ENCODE results near the gene WSCD1.

Gene WSCD1

DNA sequence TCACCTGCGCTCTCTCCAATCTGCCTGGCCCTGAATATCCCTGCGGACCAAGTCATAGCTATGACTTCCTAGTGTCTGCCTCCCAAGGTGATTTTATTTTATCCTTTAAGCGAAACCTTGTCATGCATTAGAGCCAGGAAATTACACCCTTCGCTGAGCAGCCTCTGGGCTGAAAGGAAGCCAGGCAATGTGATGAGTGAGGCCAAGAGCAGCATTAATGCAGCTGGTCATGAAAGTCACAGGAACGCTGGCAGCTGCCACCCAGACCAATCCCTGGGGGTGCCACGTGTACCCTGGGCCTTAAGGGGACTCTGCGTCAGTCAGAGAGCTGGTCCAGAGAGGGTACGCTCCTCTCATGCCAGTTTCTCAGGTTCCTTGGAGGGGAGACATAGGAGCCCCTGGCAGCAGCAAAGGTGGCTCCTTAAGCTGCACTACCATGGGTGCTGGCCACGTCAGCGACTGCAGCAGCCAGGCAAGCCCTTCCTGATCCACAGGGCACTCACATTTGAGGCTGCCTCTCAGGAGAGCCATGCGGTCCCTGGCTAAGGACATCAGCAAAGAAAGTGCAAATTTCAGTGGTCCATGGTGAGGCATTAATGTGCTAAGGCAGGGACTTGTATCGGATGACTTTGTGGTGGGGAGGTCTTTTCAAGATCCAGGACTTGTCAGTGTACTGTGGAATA lies 42.7 kb upstream of the WSCD1 start:
- H3K27me3 Mint-ChIP-seq (ENCODE audit: low read depth), result peaks cover 8% of the 10 kb centered on the region
- peaks cover 3% of the 10 kb centered on the region for H3K9me3 Mint-ChIP-seq
- peak overlapping the region; percentile 56 to 85 (median 61) for H3K27ac Mint-ChIP-seq
- TF ChIP-seq, protein P1, sequence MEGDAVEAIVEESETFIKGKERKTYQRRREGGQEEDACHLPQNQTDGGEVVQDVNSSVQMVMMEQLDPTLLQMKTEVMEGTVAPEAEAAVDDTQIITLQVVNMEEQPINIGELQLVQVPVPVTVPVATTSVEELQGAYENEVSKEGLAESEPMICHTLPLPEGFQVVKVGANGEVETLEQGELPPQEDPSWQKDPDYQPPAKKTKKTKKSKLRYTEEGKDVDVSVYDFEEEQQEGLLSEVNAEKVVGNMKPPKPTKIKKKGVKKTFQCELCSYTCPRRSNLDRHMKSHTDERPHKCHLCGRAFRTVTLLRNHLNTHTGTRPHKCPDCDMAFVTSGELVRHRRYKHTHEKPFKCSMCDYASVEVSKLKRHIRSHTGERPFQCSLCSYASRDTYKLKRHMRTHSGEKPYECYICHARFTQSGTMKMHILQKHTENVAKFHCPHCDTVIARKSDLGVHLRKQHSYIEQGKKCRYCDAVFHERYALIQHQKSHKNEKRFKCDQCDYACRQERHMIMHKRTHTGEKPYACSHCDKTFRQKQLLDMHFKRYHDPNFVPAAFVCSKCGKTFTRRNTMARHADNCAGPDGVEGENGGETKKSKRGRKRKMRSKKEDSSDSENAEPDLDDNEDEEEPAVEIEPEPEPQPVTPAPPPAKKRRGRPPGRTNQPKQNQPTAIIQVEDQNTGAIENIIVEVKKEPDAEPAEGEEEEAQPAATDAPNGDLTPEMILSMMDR (IDR thresholded peaks at IDR 0.05; ENCODE audit: unreplicated experiment in 3 of 3), result no peak
- no peaks in the 10 kb centered on the region for H3K36me3 Mint-ChIP-seq (ENCODE audit: low read depth)
- no peak overlapping the region for H3K4me3 Mint-ChIP-seq
- H3K4me1 Mint-ChIP-seq, result peaks cover 20% of the 10 kb centered on the region

DNA sequence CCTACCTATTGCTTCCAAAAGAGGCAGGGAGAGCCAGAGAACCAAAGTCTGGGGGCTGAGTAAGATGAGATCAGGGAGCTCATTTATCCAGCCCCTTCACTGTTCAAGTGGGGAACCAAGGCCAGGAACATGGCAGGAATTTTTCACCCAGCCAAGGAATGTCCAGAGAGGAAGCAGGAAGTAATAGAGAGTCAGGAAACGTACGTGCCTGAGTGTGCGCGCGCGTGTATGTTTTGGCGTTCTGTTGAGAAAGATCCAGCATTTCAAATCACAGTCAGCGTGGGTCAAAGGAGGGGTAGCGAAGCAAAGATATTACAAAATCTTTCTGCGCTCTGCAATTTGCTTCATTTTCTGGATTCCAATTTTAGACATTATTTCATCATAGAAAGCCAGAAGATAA lies 41.9 kb upstream of the WSCD1 start:
- H3K27ac Mint-ChIP-seq, result peak overlapping the region in 1 of 3 experiments; percentile 85
- H3K4me1 Mint-ChIP-seq, result peaks cover 15% of the 10 kb centered on the region
- H3K36me3 Mint-ChIP-seq (ENCODE audit: low read depth), result no peaks in the 10 kb centered on the region
- peaks cover 3% of the 10 kb centered on the region for H3K9me3 Mint-ChIP-seq
- no peak overlapping the region for H3K4me3 Mint-ChIP-seq
- TF ChIP-seq, protein P1 (IDR thresholded peaks at IDR 0.05; ENCODE audit: unreplicated experiment in 3 of 3), result no peak
- H3K27me3 Mint-ChIP-seq (ENCODE audit: low read depth), result peaks cover 9% of the 10 kb centered on the region

DNA sequence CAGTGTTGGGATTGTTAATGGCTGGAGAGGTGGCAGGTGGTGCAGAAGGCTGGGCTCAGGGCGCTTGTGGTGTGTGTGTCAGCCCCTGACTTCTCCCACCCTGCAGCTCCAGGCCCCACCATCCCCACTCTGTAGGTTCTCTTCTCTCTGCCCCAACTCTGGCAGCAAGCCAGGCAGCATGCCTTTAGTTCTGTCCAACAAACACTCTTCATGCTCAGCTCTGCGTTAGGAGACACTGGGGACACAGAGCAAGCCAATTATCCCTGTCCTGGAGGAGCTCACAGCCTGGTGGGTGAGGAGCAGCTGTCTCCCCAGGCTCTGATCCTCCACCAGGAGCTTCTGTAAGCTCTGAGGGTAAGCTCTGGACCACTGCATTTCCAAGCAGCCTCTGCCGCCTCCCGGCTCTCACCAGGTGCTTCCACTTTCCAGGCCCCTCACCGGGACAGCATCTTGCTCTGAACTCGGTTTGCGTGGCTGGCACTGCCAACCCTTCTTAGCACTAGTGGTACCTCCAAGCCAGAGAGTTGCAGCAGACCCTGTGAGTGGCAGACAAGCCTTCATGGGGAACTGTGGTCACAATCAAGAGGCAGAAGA lies 34.3 kb upstream of the WSCD1 start:
- Mint-ChIP-seq H3K4me3 (no peak overlapping the region), H3K27me3 (ENCODE audit: low read depth) (peaks cover 10% of the 10 kb centered on the region), H3K36me3 (ENCODE audit: low read depth) (no peaks in the 10 kb centered on the region), H3K27ac (no peak overlapping the region), H3K9me3 (no peaks in the 10 kb centered on the region), H3K4me1 (peaks cover 12% of the 10 kb centered on the region)
- TF ChIP-seq, protein P1 (IDR thresholded peaks at IDR 0.05; ENCODE audit: unreplicated experiment in 3 of 3), result no peak

DNA sequence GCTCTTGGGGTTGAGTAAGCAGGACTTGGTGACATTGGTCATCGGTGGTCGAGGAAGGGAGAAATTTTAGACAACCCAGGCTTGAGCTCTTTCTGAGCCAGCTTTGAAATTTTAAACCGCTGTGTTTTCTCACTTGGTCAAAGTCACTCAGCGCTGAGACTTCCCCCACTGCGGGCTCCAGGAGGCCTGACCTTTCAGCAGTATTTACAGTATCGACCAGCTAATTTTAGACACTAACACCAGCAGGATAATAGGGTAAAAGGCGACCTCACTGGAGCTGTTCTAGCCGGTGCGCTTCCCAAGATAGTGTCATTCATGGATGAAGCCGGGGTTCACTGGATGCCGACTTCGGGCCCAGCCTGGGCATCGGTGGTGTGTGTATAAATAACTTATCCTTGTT lies 29.7 kb upstream of the WSCD1 start:
- TF ChIP-seq, protein P1 (IDR thresholded peaks at IDR 0.05; ENCODE audit: unreplicated experiment in 3 of 3), result no peak
- no peaks in the 10 kb centered on the region for H3K36me3 Mint-ChIP-seq (ENCODE audit: low read depth)
- no peaks in the 10 kb centered on the region for H3K9me3 Mint-ChIP-seq
- no peak overlapping the region for H3K27ac Mint-ChIP-seq
- H3K27me3 Mint-ChIP-seq (ENCODE audit: low read depth), result peaks cover 25% of the 10 kb centered on the region
- no peak overlapping the region for H3K4me3 Mint-ChIP-seq
- H3K4me1 Mint-ChIP-seq, result peaks cover 12% of the 10 kb centered on the region

DNA sequence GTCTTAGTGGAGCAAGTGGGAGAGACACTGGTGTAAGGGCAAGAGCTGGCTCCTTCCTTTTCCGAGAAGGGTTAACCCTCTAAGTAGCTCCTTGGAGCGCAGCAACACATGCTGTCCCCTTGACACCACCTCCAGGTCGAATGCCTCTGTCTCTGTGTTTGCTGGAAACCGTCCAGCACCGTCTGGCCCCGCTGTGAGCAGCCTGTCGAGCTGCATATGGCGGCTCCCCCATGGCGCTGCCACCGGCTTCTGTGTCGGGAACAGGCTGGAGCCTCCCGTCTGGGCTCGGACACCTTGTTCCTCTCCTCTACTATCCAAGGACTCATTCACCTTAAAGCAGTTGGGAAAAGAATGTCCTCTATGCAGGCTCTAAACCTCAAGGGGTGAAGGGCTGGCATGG lies 28.9 kb upstream of the WSCD1 start:
- Mint-ChIP-seq H3K27ac (no peak overlapping the region), H3K4me1 (peaks cover 7% of the 10 kb centered on the region), H3K9me3 (no peaks in the 10 kb centered on the region), H3K36me3 (ENCODE audit: low read depth) (no peaks in the 10 kb centered on the region), H3K4me3 (no peak overlapping the region), H3K27me3 (ENCODE audit: low read depth) (peaks cover 18% of the 10 kb centered on the region)
- TF ChIP-seq, protein P1 (IDR thresholded peaks at IDR 0.05; ENCODE audit: unreplicated experiment in 3 of 3), result no peak

DNA sequence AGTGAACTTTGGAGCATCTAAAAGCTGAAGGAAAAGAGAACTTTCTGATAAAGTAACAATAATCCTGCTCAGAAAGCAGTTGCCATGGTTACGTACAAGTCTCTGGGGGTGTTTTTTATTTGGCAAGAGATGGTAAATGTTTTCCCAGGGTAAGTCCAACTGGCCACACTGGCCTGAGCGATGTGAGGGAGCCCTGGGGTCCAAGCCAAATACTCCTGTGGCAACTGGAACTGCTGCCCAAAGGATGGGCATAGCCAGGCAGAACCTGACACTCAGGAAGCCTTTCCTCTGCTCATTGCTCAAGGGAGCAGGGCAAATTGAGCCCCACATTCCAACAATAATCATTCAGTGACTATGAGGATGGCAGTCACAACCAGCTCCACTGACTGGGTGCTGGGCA lies 26.8 kb upstream of the WSCD1 start:
- TF ChIP-seq, protein P1 (IDR thresholded peaks at IDR 0.05; ENCODE audit: unreplicated experiment in 3 of 3), result no peak
- no peaks in the 10 kb centered on the region for H3K9me3 Mint-ChIP-seq

More for the DNA sequence above, 26.8 kb upstream of the WSCD1 start:
- H3K27me3 Mint-ChIP-seq (ENCODE audit: low read depth), result peaks cover 18% of the 10 kb centered on the region
- H3K4me1 Mint-ChIP-seq, result peaks cover 19% of the 10 kb centered on the region
- no peak overlapping the region for H3K27ac Mint-ChIP-seq
- H3K4me3 Mint-ChIP-seq, result no peak overlapping the region
- H3K36me3 Mint-ChIP-seq (ENCODE audit: low read depth), result no peaks in the 10 kb centered on the region
